ENCODE data around the gene PPM1F. TPM values are rescaled to one million over a fixed set of nuclear protein-coding genes. Genes with fewer than 3 reads are reported as not detected.
A peak's percentile ranks its signal among the peaks of the same experiment; 100 is the strongest.

Gene PPM1F
- total and polyA plus RNA-seq, 10 of the 15 experiments (the other 5 are each of a cell fraction or from before 2014, with no cell fraction given) = 0.55 to 26.3 (median 9.7) TPM

DNA sequence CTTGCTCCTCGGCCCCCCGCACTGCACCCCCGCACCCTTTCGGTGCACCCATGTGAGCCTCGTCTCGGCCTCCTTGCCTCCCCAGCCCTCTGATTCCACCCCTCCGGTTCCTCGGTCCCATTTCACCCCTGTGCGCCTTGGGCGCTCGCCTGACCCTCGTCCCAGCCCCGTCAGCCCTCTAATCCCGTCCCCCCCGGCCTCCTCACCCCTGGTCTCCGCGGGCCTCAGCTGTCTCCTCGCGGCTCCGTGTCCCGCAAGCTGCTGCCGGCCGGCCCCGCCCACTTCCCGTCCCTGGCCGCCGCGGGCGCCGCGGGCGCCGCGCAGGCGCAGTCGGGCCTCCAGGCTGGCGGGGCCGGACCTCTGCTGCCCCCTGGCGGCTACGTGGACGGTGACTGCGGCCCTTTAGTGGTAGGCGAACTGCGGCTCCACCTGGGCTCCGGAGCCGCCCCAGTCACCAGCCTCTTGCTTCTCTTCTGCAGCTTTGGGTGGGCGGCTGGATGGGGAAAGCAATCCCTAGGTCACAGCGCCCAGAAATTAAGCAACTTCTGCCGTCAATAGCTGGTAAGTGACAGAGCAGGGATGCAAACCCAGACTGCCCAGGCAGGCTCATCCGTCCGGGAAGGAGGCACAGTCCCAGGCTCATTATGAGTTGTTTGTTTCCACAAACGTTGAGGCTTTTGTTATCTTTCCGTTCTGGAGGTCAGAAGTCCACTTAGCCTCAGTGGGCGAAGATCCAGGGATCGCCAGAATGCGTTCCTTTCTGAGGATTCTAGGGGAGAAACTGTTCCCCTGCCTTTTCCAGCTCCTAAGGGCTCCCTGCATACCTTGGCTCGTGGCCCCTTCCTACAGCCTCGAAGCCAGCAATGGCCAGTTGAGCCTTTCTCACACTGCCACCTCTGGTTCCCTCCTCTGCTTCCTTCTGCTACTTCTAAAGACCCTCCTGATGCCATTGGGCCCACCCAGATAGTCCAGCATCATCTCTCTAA is at the start of gene PPM1F (continued):
- TF ChIP-seq, protein P1, sequence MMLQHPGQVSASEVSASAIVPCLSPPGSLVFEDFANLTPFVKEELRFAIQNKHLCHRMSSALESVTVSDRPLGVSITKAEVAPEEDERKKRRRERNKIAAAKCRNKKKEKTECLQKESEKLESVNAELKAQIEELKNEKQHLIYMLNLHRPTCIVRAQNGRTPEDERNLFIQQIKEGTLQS (IDR thresholded peaks at IDR 0.05; ENCODE audit: borderline replicate concordance, extremely low read depth, low read depth, low read length) = 0 out of 2 replicates have a peak, but pooled peaks have one; percentile 8
- no peak for TF ChIP-seq PAX8 (IDR thresholded peaks at IDR 0.05)
- no peak for TF ChIP-seq JUNB (IDR thresholded peaks at IDR 0.05)
- TF ChIP-seq, protein P2, sequence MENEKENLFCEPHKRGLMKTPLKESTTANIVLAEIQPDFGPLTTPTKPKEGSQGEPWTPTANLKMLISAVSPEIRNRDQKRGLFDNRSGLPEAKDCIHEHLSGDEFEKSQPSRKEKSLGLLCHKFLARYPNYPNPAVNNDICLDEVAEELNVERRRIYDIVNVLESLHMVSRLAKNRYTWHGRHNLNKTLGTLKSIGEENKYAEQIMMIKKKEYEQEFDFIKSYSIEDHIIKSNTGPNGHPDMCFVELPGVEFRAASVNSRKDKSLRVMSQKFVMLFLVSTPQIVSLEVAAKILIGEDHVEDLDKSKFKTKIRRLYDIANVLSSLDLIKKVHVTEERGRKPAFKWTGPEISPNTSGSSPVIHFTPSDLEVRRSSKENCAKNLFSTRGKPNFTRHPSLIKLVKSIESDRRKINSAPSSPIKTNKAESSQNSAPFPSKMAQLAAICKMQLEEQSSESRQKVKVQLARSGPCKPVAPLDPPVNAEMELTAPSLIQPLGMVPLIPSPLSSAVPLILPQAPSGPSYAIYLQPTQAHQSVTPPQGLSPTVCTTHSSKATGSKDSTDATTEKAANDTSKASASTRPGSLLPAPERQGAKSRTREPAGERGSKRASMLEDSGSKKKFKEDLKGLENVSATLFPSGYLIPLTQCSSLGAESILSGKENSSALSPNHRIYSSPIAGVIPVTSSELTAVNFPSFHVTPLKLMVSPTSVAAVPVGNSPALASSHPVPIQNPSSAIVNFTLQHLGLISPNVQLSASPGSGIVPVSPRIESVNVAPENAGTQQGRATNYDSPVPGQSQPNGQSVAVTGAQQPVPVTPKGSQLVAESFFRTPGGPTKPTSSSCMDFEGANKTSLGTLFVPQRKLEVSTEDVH (IDR thresholded peaks at IDR 0.05; ENCODE audit: low read depth, partially characterized antibody) = no peak
- TF ChIP-seq ZNF274 (IDR thresholded peaks at IDR 0.05; ENCODE audit: insufficient read depth, insufficient read length) = no peak
- no peak for TF ChIP-seq ZNF384 (IDR thresholded peaks at IDR 0.05; ENCODE audit: borderline replicate concordance, low read depth, low read length)
- TF ChIP-seq, protein P3, sequence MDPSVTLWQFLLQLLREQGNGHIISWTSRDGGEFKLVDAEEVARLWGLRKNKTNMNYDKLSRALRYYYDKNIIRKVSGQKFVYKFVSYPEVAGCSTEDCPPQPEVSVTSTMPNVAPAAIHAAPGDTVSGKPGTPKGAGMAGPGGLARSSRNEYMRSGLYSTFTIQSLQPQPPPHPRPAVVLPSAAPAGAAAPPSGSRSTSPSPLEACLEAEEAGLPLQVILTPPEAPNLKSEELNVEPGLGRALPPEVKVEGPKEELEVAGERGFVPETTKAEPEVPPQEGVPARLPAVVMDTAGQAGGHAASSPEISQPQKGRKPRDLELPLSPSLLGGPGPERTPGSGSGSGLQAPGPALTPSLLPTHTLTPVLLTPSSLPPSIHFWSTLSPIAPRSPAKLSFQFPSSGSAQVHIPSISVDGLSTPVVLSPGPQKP (IDR thresholded peaks at IDR 0.05; ENCODE audit: low read depth, low read length) = no peak
- no peak for TF ChIP-seq WRNIP1 (IDR thresholded peaks at IDR 0.05; ENCODE audit: borderline replicate concordance, low read depth, low read length)
- TF ChIP-seq, protein P4, sequence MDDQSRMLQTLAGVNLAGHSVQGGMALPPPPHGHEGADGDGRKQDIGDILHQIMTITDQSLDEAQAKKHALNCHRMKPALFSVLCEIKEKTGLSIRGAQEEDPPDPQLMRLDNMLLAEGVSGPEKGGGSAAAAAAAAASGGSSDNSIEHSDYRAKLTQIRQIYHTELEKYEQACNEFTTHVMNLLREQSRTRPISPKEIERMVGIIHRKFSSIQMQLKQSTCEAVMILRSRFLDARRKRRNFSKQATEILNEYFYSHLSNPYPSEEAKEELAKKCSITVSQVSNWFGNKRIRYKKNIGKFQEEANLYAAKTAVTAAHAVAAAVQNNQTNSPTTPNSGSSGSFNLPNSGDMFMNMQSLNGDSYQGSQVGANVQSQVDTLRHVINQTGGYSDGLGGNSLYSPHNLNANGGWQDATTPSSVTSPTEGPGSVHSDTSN (IDR thresholded peaks at IDR 0.05; ENCODE audit: insufficient replicate concordance, low read depth, low read length) = no peak
- no peak for TF ChIP-seq NBN (IDR thresholded peaks at IDR 0.05)
- TF ChIP-seq BHLHE40 (IDR thresholded peaks at IDR 0.05; ENCODE audit: borderline replicate concordance in 1 of 2, low read depth in 2 of 2, low read length in 1 of 2) = peak in 1 of 2 experiments; percentile 56; a peak in 2 of 4 replicates
- no peak for TF ChIP-seq NFXL1 (IDR thresholded peaks at IDR 0.05; ENCODE audit: borderline replicate concordance)
- TF ChIP-seq, protein P5, sequence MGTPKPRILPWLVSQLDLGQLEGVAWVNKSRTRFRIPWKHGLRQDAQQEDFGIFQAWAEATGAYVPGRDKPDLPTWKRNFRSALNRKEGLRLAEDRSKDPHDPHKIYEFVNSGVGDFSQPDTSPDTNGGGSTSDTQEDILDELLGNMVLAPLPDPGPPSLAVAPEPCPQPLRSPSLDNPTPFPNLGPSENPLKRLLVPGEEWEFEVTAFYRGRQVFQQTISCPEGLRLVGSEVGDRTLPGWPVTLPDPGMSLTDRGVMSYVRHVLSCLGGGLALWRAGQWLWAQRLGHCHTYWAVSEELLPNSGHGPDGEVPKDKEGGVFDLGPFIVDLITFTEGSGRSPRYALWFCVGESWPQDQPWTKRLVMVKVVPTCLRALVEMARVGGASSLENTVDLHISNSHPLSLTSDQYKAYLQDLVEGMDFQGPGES (IDR thresholded peaks at IDR 0.05) = no peak
- 0 out of 2 replicates have a peak, but pooled peaks have one; percentile 50 for TF ChIP-seq DPF2 (IDR thresholded peaks at IDR 0.05)
- TF ChIP-seq TCF7 (IDR thresholded peaks at IDR 0.05; ENCODE audit: borderline replicate concordance) = no peak
- TF ChIP-seq, protein P6, sequence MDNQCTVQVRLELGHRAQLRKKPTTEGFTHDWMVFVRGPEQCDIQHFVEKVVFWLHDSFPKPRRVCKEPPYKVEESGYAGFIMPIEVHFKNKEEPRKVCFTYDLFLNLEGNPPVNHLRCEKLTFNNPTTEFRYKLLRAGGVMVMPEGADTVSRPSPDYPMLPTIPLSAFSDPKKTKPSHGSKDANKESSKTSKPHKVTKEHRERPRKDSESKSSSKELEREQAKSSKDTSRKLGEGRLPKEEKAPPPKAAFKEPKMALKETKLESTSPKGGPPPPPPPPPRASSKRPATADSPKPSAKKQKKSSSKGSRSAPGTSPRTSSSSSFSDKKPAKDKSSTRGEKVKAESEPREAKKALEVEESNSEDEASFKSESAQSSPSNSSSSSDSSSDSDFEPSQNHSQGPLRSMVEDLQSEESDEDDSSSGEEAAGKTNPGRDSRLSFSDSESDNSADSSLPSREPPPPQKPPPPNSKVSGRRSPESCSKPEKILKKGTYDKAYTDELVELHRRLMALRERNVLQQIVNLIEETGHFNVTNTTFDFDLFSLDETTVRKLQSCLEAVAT (IDR thresholded peaks at IDR 0.05) = no peak
- peak; percentile 73 for TF ChIP-seq BACH1 (IDR thresholded peaks at IDR 0.05; ENCODE audit: borderline replicate concordance)
- TF ChIP-seq TCF12 (IDR thresholded peaks at IDR 0.05; ENCODE audit: low read depth, low read length) = peak; percentile 60; the same call in 1 of the 2 replicates
- no peak for TF ChIP-seq NFIC (IDR thresholded peaks at IDR 0.05; ENCODE audit: low read depth, low read length)

Data from GM12878 (cell line).